ENCODE data around the gene NBPF3.
"Not testable (repeated sequence)": the region's sequence is repeated elsewhere in the genome, so short reads cannot be mapped to it uniquely, and the experiment has no call there.

- TF ChIP-seq CTCF (conservative IDR thresholded peaks at IDR 0.05; ENCODE audit: low read depth in 2 of 2); REST (IDR thresholded peaks at IDR 0.05; ENCODE audit: unreplicated experiment); JUNB (IDR thresholded peaks at IDR 0.05; ENCODE audit: unreplicated experiment); POLR2AphosphoS5 (IDR thresholded peaks at IDR 0.05; ENCODE audit: low read depth); CREB1 (CRISPR knock-in tag; IDR thresholded peaks at IDR 0.05; ENCODE audit: low read depth); EZH2phosphoT487 (IDR thresholded peaks at IDR 0.05; ENCODE audit: unreplicated experiment); STAT1 (IDR thresholded peaks at IDR 0.05; ENCODE audit: unreplicated experiment); NANOG (IDR thresholded peaks at IDR 0.05; ENCODE audit: borderline replicate concordance); EZH2 (IDR thresholded peaks at IDR 0.05; ENCODE audit: low read depth, unreplicated experiment): not testable (repeated sequence)
Observed at GRCh38 chr1:21446647-21447046, 6.7 kb downstream of the NBPF3 start.
